SJCRH30 (cell line): Measurements from ENCODE around the gene HOMER2. TPM values are rescaled to one million over a fixed set of nuclear protein-coding genes. Genes with fewer than 3 reads are reported as not detected.
"Not testable (repeated sequence)": the region's sequence is repeated elsewhere in the genome, so short reads cannot be mapped to it uniquely, and the experiment has no call there.

Source experiments
- DNase-seq, 2 experiments: peaks; one replicate each; pipeline ENCODE4 v3.0.0-alpha.2; 2015 to 2020
- H3K27ac ChIP-seq: fragments of 250-450 bp; sonication (Bioruptor Pico); 2 replicates; pipeline ENCODE4 v1.5.1; 2020; ENCODE audit warnings: mild to moderate bottlenecking, moderate library complexity
- H3K27me3 ChIP-seq: fragments of 250-450 bp; sonication (Bioruptor Pico); 2 replicates; pipeline ENCODE4 v1.5.1; 2020; ENCODE audit warnings: mild to moderate bottlenecking, moderate library complexity
- H3K36me3 ChIP-seq: fragments of 250-450 bp; sonication (Bioruptor Pico); 2 replicates; pipeline ENCODE4 v1.5.1; 2020; ENCODE audit warnings: mild to moderate bottlenecking, moderate library complexity
- H3K4me1 ChIP-seq: fragments of 250-450 bp; sonication (Bioruptor Pico); 2 replicates; pipeline ENCODE4 v1.5.1; 2020; ENCODE audit warnings: mild to moderate bottlenecking, moderate library complexity
- H3K4me3 ChIP-seq: fragments of 250-450 bp; sonication (Bioruptor Pico); 2 replicates; pipeline ENCODE4 v1.5.1; 2020; ENCODE audit warnings: mild to moderate bottlenecking, moderate library complexity
- H3K9me3 ChIP-seq: fragments of 250-450 bp; sonication (Bioruptor Pico); replicated peaks from 2 replicates; pipeline ENCODE4 v1.5.1; 2020; ENCODE audit warnings: mild to moderate bottlenecking, moderate library complexity
- total RNA-seq: library from RNA; depleted of rRNA; stranded (reverse); fragments of >200 nt; shearing (Covaris generic); gene quantifications from 2 replicates; pipeline ENCODE4 v1.2.3, GENCODE V29; 2014; rRNA removed

Gene HOMER2
- total RNA-seq = 6.8 and 7.3 TPM in 2 replicates

- no peaks in the 10 kb centered on the region for H3K4me1 ChIP-seq
- no peaks in the 10 kb centered on the region for H3K36me3 ChIP-seq
- peak; percentile 17 to 33 for DNase-seq
- peak within 1 kb of the TSS; percentile 64 for H3K4me3 ChIP-seq
- H3K27ac ChIP-seq = no peak within 1 kb of the TSS
- H3K9me3 ChIP-seq = no peaks in the 10 kb centered on the region
- H3K27me3 ChIP-seq = peaks cover 4% of the 10 kb centered on the region
These were observed at the start of gene HOMER2 for GRCh38 chr15:82952158-82953081. HOMER2 (minus strand) TSS chr15:82952720; CDS start chr15:82952535, 185 bp downstream.

DNA sequence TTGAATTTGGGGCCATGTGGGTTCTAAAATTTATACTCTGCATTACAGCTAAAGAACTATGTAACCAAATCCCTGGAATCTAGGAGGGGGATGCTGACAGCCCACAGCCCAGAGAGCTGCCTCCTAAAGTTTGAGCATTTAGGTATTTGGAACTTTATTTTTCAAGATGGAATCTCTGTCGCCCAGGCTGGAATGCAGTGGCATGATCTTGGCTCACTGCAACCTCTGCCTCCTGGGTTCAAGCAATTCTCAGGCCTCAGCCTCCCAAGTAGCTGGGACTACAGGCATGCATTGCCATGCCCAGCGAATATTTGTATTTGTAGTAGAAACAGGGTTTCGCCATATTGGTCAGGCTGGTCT is 48.1 kb upstream of the HOMER2 start:
- H3K27me3 ChIP-seq, H3K36me3 ChIP-seq, H3K9me3 ChIP-seq, DNase-seq, H3K4me3 ChIP-seq, H3K27ac ChIP-seq, H3K4me1 ChIP-seq: not testable (repeated sequence)

DNA sequence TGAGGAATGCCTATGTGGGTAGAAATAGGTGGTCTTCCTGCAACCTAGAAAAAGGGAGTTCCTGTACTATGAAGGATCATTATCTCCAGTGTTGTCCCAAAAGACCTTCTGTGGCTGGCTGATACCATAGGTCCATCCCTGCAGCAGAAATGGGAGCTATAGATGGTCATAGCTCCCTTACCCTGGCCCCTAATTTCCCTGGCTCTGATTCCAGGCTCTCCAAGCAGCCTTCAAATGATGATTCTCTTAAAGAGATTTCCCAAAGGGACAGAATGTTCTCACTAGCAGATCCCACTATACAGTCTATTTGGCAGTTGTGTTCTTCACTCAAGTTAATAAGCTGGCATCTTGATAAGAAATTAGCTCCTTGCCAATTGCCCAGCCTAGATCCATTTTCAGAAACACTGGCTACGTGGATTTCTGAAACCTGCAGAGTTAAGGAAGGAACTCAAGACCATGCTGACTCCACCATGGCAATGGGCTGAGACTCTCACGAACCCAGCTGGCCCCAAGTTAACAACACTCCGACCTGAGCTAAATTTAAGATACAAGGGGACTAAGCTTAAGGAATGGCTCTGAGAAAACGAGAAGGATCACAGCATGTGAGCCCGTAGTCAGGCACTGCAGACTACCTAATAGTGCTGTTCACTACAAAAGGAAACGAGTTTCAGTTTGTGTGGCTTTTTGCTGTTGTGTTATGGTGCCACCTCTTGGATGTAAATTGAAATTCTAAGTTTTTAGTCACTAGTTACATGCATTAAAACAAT is 47.6 kb upstream of the HOMER2 start:
- Histone ChIP-seq H3K4me1 (no peaks in the 10 kb centered on the region), H3K27ac (no peak overlapping the region), H3K27me3 (no peaks in the 10 kb centered on the region), H3K9me3 (no peaks in the 10 kb centered on the region), H3K4me3 (0 out of 2 replicates have a peak overlapping the region, but pooled peaks have one; percentile 6), H3K36me3 (no peaks in the 10 kb centered on the region)
- peak; percentile 11 to 63 for DNase-seq

- no peaks in the 10 kb centered on the region for H3K27me3 ChIP-seq
- DNase-seq = no peak
These were observed 46.9 kb upstream of the HOMER2 start for GRCh38 chr15:82999426-82999825.

GRCh38 chr15:82995938-82996337 is 43.4 kb upstream of the HOMER2 start:
- Histone ChIP-seq H3K4me3 (no peak overlapping the region), H3K27me3 (no peaks in the 10 kb centered on the region), H3K9me3 (no peaks in the 10 kb centered on the region), H3K4me1 (no peaks in the 10 kb centered on the region), H3K36me3 (peaks cover 2% of the 10 kb centered on the region), H3K27ac (no peak overlapping the region)
- DNase-seq = no peak

More at GRCh38 chr15:82999426-82999825, 46.9 kb upstream of the HOMER2 start:
- Histone ChIP-seq H3K4me1 (no peaks in the 10 kb centered on the region), H3K27ac (no peak overlapping the region), H3K36me3 (no peaks in the 10 kb centered on the region), H3K4me3 (no peak overlapping the region), H3K9me3 (no peaks in the 10 kb centered on the region)

DNA sequence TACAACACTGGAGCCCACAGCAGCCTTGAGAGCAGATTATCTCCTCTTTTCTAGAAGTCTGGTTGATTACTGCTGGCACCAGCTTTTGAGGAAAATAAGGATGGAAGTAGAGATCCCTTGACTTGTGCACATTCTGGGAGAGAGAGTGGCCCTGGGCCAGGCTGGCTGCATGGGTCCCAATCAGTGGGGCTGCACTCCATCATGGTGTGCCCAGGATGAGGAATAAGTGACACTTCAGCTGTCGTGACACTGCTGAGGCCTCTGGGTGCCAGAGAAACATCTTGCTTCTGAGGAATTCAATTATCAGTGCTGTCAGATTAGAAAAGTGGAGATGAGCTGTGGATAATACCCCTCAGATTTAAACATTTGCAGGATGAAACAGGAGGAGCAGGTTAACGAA is 42.6 kb upstream of the HOMER2 start:
- Histone ChIP-seq H3K4me1 (no peaks in the 10 kb centered on the region), H3K9me3 (no peaks in the 10 kb centered on the region), H3K27me3 (no peaks in the 10 kb centered on the region), H3K27ac (no peak overlapping the region), H3K4me3 (no peak overlapping the region), H3K36me3 (peaks cover 5% of the 10 kb centered on the region)
- no peak for DNase-seq

DNA sequence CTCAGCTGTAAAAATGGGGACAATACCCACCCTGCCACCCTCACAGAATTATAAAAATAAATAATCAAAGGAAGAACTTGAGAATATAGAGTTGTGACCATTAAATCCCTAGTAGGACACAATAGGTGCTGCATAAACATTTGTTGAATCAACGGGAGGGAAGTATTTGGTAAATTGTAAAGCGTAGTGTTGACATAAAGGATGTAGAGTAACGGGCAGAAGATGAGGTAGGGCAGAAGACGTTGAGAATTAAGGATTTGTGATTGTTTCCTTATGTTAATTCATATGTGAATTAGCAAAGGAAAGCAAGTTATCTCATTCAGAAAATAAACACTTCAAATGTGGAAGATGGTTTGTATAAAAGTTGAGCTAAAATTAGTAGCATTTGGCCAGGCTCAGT is 40.6 kb upstream of the HOMER2 start:
- Histone ChIP-seq H3K9me3 (no peaks in the 10 kb centered on the region), H3K27me3 (no peaks in the 10 kb centered on the region), H3K27ac (no peak overlapping the region), H3K36me3 (peaks cover 15% of the 10 kb centered on the region), H3K4me1 (no peaks in the 10 kb centered on the region), H3K4me3 (no peak overlapping the region)
- no peak for DNase-seq

DNA sequence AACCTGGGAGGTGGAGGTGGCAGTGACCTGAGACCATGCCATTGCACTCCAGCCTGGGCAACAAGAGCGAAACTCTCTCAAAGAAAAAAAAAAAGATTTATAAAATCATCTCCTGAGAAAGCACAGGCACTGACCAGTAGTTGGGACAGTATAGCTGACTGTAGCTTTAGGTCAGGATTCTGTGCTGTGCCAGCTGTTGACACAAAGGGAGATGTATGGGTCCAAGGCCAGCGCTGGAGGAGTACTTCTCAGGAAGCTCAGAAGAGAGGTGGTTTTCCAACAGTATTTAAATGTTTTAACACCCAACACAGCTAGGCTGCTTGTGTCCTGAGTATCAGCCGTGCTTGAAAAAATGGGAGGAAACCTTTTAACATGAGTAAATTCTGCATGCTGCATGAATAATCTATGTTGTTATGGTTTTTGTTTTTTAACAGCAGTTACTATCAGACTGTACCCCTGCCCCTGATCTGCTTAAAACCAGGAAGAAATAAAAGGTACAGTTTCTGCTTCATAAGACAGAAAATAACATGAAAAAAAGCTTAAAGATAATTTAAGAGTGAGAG is 40.0 kb upstream of the HOMER2 start:
- Histone ChIP-seq H3K4me3 (no peak overlapping the region), H3K27ac (no peak overlapping the region), H3K9me3 (no peaks in the 10 kb centered on the region), H3K4me1 (no peaks in the 10 kb centered on the region), H3K36me3 (peaks cover 15% of the 10 kb centered on the region), H3K27me3 (no peaks in the 10 kb centered on the region)
- no peak for DNase-seq

DNA sequence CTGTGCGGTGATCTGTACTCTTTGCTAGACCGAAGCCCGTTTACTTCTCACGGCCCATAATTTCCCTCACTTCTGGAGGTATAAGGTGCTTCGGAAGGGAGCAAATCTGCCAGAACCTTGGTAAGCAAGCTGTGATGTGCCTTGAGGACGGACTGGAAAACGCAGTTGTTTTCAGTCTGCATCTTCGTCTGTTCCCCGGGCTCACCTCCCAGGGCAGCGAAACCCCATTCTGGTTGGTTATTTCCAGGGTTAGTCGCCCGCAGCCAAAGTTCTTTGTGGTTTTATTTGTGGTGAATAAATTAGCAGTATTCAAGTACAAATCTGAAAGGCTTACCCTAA is 33.9 kb upstream of the HOMER2 start:
- H3K36me3 ChIP-seq = peaks cover 15% of the 10 kb centered on the region
- peak overlapping the region; percentile 77 for H3K4me3 ChIP-seq
- H3K27me3 ChIP-seq = no peaks in the 10 kb centered on the region
- H3K4me1 ChIP-seq = no peaks in the 10 kb centered on the region
- DNase-seq = no peak
- H3K9me3 ChIP-seq = no peaks in the 10 kb centered on the region
- peak overlapping the region; percentile 52 for H3K27ac ChIP-seq

GRCh38 chr15:82985688-82986441 is 33.3 kb upstream of the HOMER2 start, which contains the start of gene RAMAC:
RAMAC (plus strand) TSS chr15:82986210; CDS start chr15:82989019, 2,809 bp downstream.
- Histone ChIP-seq H3K36me3 (peaks cover 12% of the 10 kb centered on the region), H3K4me1 (no peaks in the 10 kb centered on the region), H3K27ac (peak within 1 kb of the TSS; percentile 52), H3K9me3 (no peaks in the 10 kb centered on the region), H3K4me3 (peak within 1 kb of the TSS; percentile 77), H3K27me3 (no peaks in the 10 kb centered on the region)
- peak; percentile 92 to 96 for DNase-seq

DNA sequence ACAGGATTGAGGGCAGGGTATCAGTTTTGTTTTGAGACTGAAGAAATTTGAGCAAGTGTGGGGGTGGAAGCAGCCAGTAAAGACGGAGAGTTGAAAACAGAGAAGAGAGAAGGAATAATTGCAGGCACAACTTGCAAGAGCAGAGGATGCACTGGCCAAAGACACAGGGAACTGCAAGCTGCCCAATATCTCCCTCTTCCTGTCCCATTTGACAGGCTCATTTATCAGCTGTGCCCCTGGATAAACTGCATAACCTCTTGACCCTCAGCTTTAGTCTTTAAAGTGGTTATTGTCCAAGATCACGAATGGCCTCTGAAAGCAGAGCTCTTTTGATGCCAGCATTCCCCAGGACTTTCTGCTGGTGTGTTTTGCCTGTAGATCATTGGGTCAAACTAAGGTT is 28.5 kb upstream of the HOMER2 start:
- H3K36me3 ChIP-seq = no peaks in the 10 kb centered on the region
- H3K9me3 ChIP-seq = no peaks in the 10 kb centered on the region
- no peaks in the 10 kb centered on the region for H3K4me1 ChIP-seq
- no peaks in the 10 kb centered on the region for H3K27me3 ChIP-seq
- no peak overlapping the region for H3K27ac ChIP-seq
- no peak overlapping the region for H3K4me3 ChIP-seq
- DNase-seq = no peak

- Histone ChIP-seq H3K27me3 (no peaks in the 10 kb centered on the region), H3K4me3 (no peak overlapping the region), H3K27ac (no peak overlapping the region), H3K9me3 (no peaks in the 10 kb centered on the region), H3K4me1 (no peaks in the 10 kb centered on the region), H3K36me3 (no peaks in the 10 kb centered on the region)
- DNase-seq = no peak
These were observed 27.2 kb upstream of the HOMER2 start for GRCh38 chr15:82979726-82980125.

- Histone ChIP-seq H3K36me3 (no peaks in the 10 kb centered on the region), H3K4me3 (no peak overlapping the region), H3K9me3 (no peaks in the 10 kb centered on the region), H3K4me1 (no peaks in the 10 kb centered on the region), H3K27me3 (no peaks in the 10 kb centered on the region), H3K27ac (no peak overlapping the region)
- no peak for DNase-seq
These were observed 25.9 kb upstream of the HOMER2 start for GRCh38 chr15:82978438-82978837.

DNA sequence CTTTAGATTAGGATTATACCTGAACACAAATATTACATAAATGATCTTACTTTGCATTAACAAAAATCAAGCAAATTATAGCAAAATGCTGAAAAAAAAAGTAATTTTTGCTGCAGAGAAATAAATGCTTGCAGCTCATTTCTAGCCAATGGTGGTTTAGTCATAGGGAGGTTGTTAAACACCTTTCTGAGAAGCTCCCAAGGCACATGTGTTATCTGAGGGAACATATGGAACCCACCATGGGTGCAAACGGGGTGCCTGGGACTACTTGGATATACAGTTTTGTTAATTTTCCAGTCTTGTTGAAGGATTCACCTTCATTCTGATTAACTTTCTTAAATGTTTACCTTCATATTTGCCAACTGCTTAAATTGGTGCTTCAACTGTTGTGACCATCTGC is 24.6 kb upstream of the HOMER2 start:
- no peaks in the 10 kb centered on the region for H3K4me1 ChIP-seq
- no peak overlapping the region for H3K4me3 ChIP-seq
- H3K9me3 ChIP-seq = no peaks in the 10 kb centered on the region
- no peak overlapping the region for H3K27ac ChIP-seq
- no peaks in the 10 kb centered on the region for H3K36me3 ChIP-seq
- no peak for DNase-seq
- no peaks in the 10 kb centered on the region for H3K27me3 ChIP-seq
